ENCODE measurements around the gene AGPS. TPM values are rescaled to one million over a fixed set of nuclear protein-coding genes. Genes with fewer than 3 reads are reported as not detected.

Gene AGPS
- total RNA-seq, 1 experiment from 2014 or later: 69.9 TPM

GRCh38 chr2:177593402-177593801 lies 200.8 kb downstream of the AGPS start:
- Mint-ChIP-seq H3K36me3 (ENCODE audit: insufficient read depth, unreplicated experiment) (no peaks in the 10 kb centered on the region), H3K27ac (ENCODE audit: unreplicated experiment) (no peak overlapping the region), H3K9me3 (ENCODE audit: low read depth, unreplicated experiment) (no peaks in the 10 kb centered on the region), H3K4me1 (ENCODE audit: low read depth, unreplicated experiment) (peaks cover 15% of the 10 kb centered on the region), H3K4me3 (ENCODE audit: low read depth, unreplicated experiment) (no peak overlapping the region), H3K27me3 (ENCODE audit: unreplicated experiment) (no peaks in the 10 kb centered on the region)
- no peak for DNase-seq
- CTCF ChIA-PET: interaction anchor here (0.6 kb wide), 1 partner anchor 299 kb away, joined by 7 read pairs; no protein-coding TSS in a partner anchor
- TF ChIP-seq CTCF (IDR thresholded peaks at IDR 0.05; ENCODE audit: unreplicated experiment): no peak
- BruUV-seq (replicated peaks): no TSS peak
- intact Hi-C loops (cut with micrococcal nuclease; ENCODE audit: unreplicated experiment): no loop called here

Other genes starting within 250 kb of the AGPS start
- 212 and 234 TPM in 2 replicates for gene HNRNPA3, start 180.0 kb upstream of the AGPS start, total RNA-seq (2022)
- 118 and 128 TPM in 2 replicates for gene NFE2L2, start 128.0 kb upstream of the AGPS start, total RNA-seq (2022)